GM19240 (cell line): Measurements from ENCODE around the gene TRAF5.
"Not testable (repeated sequence)": the region's sequence is repeated elsewhere in the genome, so short reads cannot be mapped to it uniquely, and the experiment has no call there.

Experiments
- DNase-seq: peaks from one replicate; pipeline ENCODE4 v3.0.0; 2011; ENCODE audit warnings: low spot score; ENCODE audit not compliant: insufficient read length

Gene TRAF5

GRCh38 chr1:211376807-211377470, 50.3 kb downstream of the TRAF5 start:
- no peak for DNase-seq

DNA sequence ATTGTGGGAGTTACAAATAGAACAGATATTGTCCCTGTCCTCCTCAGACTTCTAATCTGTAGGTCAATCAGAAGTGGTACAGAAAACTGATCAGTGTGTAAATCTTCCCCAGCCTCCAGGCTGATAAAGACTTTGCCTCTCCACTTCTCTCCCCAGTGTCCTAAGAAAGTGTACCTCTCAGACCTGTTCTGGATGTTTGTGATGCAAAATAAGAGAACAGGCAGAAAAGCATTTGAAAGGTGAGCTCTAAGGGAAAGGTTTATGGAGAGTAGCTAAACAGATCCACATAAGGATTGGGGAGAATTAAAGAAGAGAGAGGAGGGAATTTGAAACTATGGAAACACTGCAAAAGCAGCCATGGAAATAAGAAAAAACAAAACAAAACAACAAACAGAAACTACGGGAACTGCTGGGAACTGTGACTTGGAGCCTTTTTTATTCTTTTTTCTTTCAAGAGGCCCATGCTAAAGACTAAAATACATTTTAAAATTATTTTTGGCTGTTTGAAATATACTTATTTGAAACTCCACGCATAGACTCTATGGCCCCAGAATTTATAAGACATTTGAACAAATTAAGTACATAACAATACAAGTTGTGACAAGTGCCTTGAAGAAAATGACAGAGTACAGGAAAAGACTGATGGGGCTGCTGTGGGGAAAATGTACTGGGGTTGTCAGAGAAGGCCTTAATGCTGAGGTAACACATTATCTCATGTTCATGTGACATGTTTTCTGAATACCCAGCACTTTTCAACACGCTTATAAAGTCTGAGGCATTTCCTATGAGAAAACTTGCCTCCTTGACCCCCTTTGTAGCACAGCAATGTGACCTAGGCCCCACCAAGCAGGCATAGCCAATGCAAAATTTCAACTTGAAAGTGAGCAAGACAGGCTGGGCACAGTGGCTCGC, 51.2 kb downstream of the TRAF5 start:
- no peak for DNase-seq

GRCh38 chr1:211378844-211379243, 52.2 kb downstream of the TRAF5 start:
- DNase-seq = no peak

GRCh38 chr1:211379446-211379845, 52.8 kb downstream of the TRAF5 start:
- DNase-seq = no peak

DNA sequence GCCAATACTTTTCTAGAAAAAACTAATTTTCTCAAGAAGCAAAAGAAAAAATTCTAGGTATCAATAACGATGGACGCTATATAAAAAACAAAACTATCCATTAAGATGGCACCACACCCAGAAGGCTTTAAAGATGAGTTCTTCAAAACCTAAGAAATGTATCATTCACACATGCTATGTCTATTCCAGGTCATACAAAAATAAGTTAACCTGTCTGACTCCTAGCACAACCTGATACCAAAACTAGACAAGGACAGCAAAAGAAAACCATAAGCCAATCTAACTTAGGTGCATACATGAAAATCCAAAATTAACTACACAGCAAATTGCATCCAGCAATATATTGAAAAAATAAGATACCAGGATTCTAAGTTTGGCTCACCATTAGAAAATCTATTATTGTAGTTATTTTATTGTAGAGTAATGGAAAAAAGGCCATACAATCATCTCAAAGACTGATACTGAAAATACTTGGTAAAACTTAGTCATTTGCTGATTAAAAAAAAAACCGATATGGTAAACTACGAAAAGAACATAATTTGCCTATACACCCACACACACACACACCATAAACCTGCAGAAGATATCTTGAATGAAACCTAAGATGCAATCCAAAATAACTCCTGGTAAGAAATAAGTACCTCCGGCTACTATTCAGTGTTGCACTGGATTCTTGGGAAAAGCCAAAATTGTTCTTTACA, 55.0 kb downstream of the TRAF5 start:
- no peak for DNase-seq

- no peak for DNase-seq
Observed at GRCh38 chr1:211382182-211382713, 55.6 kb downstream of the TRAF5 start.

- peak; percentile 64 for DNase-seq
Observed at GRCh38 chr1:211382714-211383480, 56.3 kb downstream of the TRAF5 start.

DNA sequence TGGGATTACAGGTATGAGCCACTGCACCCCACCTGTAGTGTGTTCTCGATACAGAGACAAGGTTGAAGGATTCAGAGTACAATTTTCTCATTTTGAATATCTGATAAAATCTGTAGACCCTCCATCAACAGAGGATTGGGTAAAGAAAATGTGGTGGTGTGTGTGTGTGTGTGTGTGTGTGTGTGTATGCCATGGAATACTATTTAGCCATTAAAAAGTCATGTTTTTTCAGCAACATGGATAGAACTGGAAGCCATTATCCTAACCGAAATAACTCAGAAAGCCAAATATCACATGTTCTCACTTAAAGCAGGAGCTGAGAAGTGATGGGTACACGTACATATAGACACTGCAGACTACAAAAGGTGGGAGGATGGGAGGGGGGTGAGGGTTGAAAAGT, 57.9 kb downstream of the TRAF5 start:
- no peak for DNase-seq

- no peak for DNase-seq
Observed at GRCh38 chr1:211386921-211387320, 60.3 kb downstream of the TRAF5 start.

DNA sequence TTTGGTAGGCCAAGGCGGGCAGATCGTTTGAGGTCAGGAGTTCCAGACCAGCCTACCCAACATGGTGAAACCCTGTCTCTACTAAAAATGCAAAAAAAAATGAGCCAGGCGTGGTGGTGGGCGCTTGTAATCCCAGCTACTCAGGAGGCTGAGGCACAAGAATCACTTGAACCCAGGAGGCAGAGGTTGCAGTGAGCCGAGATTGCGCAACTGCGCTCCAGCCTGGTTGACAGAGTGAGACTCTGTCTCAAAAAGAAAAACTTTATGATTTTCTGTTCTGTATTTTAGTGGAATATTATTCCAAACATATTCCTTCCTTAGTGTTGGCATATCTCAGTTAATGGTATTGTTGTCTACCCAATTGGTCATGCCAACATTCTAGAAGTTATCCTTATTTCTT, 64.2 kb downstream of the TRAF5 start:
- DNase-seq = not testable (repeated sequence)

DNA sequence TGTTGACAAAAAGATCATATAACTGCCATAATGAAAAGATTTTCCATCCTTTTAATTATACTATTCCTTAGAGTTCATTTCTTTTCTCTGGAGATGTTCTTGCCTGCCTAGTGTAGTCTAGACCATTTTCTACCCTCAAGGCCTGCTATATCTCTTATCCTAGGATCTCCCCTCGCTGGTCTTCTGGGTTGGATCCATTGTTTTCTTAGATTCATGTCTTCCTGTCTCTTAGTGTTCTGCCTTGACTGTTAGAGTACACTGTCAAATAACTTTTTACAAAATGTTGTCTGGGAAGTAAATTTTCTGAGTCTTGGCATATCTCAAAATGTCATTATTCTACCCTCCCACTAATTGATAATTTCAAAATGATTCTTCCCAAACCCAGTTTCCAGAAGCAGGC, 66.6 kb downstream of the TRAF5 start:
- no peak for DNase-seq

DNA sequence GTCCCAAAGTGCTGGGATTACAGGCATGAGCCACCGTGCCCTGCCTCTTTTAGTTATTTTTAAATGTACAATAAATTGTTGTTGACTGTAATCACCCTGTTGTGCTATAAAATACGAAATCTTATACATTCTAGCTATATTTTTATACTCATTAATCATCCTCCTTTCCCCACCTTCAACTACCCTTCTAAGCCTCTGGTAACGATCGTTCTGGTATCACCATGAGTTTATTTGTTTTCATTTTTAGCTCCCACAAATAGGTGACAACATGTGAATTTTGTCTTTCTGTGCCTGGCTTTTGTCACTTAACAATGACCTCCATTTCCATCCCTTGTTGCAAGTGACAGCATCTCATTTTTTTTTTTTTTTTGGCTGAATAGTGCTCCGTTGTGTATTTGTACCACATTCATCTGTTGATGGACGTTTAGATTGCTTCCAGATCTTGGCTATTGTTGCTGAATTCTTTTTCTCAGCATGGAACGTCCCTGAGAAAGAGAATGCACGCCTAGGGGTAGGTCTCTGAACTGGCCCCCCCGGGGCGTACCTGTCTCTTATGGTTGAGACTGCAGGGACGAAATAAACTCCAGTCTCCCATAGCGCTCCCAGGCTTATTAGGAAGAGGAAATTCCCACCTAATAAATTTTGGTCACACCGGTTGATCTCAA, 71.8 kb downstream of the TRAF5 start:
- DNase-seq = not testable (repeated sequence)

DNA sequence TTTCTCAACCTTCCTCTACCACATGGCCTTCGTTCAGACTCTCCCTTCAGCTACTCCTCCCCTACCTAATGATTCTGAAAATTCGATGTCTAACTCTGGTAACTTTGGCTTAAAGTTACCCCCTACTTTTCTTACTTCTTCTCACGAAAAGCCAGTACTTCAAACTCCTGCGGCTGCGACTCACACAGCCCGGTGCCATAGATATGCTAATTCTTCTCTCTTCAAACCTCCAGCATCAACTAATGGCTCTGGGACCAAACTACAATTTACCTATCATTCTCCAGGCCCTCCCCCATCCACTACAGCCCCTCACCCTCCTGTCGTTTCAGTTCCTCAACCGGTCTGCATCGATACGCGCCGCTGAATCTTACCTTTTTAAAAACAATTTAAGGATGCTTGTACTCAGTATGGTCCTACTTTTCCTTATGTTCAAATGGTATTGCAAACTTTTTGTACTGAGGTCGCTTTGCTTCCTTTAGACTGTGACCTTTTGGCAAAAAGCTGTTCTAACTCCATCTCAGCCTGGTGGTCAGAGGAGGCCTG, 73.3 kb downstream of the TRAF5 start:
- DNase-seq = not testable (repeated sequence)

DNA sequence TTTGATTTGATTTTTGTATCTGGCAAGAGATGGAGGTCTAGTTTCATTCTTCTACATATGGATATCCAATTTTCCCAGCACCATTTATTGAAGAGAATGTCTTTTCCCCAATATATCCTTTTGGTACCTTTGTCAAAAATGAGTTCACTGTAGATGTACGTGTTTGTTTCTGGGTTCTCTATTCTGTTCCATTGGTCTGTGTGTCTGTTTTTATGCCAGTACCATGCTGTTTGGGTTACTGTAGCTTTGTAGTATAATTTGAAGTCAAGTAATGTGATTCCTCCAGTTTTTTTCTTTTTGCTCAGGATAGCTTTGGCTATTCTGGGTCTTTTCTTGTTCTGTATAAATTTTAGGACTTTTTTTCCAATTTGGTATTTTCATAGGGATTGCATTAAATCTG, 75.1 kb downstream of the TRAF5 start:
- not testable (repeated sequence) for DNase-seq

GRCh38 chr1:211406086-211406485, 79.5 kb downstream of the TRAF5 start:
- not testable (repeated sequence) for DNase-seq

- not testable (repeated sequence) for DNase-seq
Observed at GRCh38 chr1:211407749-211408148, 81.1 kb downstream of the TRAF5 start.

GRCh38 chr1:211411639-211412038, 85.0 kb downstream of the TRAF5 start:
- DNase-seq = no peak

DNA sequence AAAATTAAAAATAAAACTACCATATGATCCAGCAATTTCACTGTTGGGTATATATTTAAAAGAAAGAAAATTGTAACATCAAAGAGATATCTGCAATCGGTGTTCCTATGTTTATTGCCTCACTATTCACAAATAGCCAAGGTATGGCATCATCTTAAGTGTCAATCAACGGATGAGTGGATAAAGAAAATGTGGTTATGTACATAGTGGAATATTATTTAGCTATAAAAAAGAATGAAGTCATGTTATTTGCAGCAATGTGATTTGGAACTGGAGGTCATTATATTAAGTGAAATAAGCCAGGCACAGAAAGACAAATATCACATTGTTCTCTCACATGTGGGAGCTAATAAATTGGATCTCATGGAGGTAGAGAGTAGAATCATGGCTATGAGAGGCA, 89.1 kb downstream of the TRAF5 start:
- no peak for DNase-seq

DNA sequence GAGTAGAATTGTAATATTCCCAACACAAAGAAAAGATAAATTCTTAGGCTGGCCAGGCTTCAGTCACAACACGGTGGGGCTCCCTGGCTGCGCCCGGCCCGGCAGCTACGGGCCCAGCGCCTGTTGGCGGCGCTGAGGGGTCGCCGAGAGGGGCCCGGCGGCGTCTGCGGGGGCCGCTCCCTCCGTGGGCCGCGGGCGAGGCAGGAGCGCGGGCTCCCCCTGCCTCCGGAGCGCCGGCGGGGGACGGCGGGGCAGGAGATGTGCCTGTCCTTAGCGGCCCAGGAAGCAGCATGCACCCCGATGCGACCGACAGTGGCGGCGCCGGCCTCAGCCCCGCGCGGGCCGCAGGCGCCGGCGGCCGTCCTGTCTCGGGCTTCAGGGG, 89.6 kb downstream of the TRAF5 start:
- not testable (repeated sequence) for DNase-seq

- not testable (repeated sequence) for DNase-seq
Observed at GRCh38 chr1:211416628-211417323, 90.1 kb downstream of the TRAF5 start.
